Activated CD4-positive, alpha-beta memory T cell treated with anti-CD3 and anti-CD28 coated beads, Interleukin-2, amount 10 ng/mL, durations not matched to agents 7 days and 5 days (primary cell): ENCODE results near the gene ATAD3C. TPM values are rescaled to one million over a fixed set of nuclear protein-coding genes. Genes with fewer than 3 reads are reported as not detected.
A peak's percentile ranks its signal among the peaks of the same experiment; 100 is the strongest.
"Not testable (repeated sequence)": the region's sequence is repeated elsewhere in the genome, so short reads cannot be mapped to it uniquely, and the experiment has no call there.

Experiments
- CTCF ChIA-PET: fragments of 350-600 bp; sonication (Branson Sonifier 250); formaldehyde crosslinking; loops from one replicate; lab custom pipeline; 2021; ENCODE audit warnings: antibody characterized with exemption, inconsistent platforms; lab: Charles Lee
- POLR2A ChIA-PET: fragments of 350-600 bp; sonication (Branson Sonifier 250); formaldehyde crosslinking; loops from one replicate; lab custom pipeline; 2021; ENCODE audit warnings: antibody characterized with exemption; lab: Charles Lee
- DNase-seq: peaks from one replicate; pipeline ENCODE4 v3.0.0-alpha.2; 2020
- H3K27ac Mint-ChIP-seq: one replicate; pipeline ENCODE4 v1.8.0; 2021; ENCODE audit warnings: mild to moderate bottlenecking, mixed read lengths
- H3K27me3 Mint-ChIP-seq: one replicate; pipeline ENCODE4 v1.8.0; 2021; ENCODE audit warnings: mixed read lengths
- H3K36me3 Mint-ChIP-seq: one replicate; pipeline ENCODE4 v1.8.0; 2021; ENCODE audit warnings: low read depth, mixed read lengths
- H3K4me1 Mint-ChIP-seq: one replicate; pipeline ENCODE4 v1.8.0; 2021; ENCODE audit warnings: mixed read lengths
- H3K4me3 Mint-ChIP-seq: one replicate; pipeline ENCODE4 v1.8.0; 2021; ENCODE audit warnings: mild to moderate bottlenecking, mixed read lengths
- H3K9me3 Mint-ChIP-seq: one replicate; pipeline ENCODE4 v1.8.0; 2021; ENCODE audit warnings: mixed read lengths
- total RNA-seq, 2 experiments: library from RNA; stranded (reverse); gene quantifications; one replicate each; pipeline ENCODE4 v1.2.3, GENCODE V29; 2021

Gene ATAD3C
- total RNA-seq, 2 experiments from 2014 or later = 0.98 to 1.4 TPM

- ChIA-PET CTCF (interaction anchor here (1.3 to 2.2 kb wide), 4 partner anchors 9 to 97 kb away, joined by 3 to 11 read pairs (median 6); partner anchors contain the start of gene CCNL2), POLR2A (interaction anchor here (0.8 to 3.8 kb wide), 11 partner anchors 9 to 320 kb away, joined by 3 to 41 read pairs (median 4); partner anchors contain the start of genes ANKRD65, ATAD3A, AURKAIP1 and CCNL2)
- DNase-seq = peak; percentile 34
- H3K9me3 Mint-ChIP-seq = no peaks in the 10 kb centered on the region
- H3K27ac Mint-ChIP-seq = peak overlapping the region; percentile 80
- H3K4me3 Mint-ChIP-seq = peak overlapping the region; percentile 91
- peaks cover 42% of the 10 kb centered on the region for H3K4me1 Mint-ChIP-seq
- peaks cover 35% of the 10 kb centered on the region for H3K36me3 Mint-ChIP-seq
- H3K27me3 Mint-ChIP-seq = no peaks in the 10 kb centered on the region
Observed at GRCh38 chr1:1407636-1408318, 41.7 kb upstream of the ATAD3C start.

- CTCF ChIA-PET, H3K4me3 Mint-ChIP-seq, H3K27ac Mint-ChIP-seq, H3K27me3 Mint-ChIP-seq, DNase-seq, H3K9me3 Mint-ChIP-seq: not testable (repeated sequence)
- peaks cover 32% of the 10 kb centered on the region for H3K4me1 Mint-ChIP-seq
- peaks cover 23% of the 10 kb centered on the region for H3K36me3 Mint-ChIP-seq
- POLR2A ChIA-PET = interaction anchor here (1.4 kb wide), 2 partner anchors 11 kb away, joined by 4 to 5 read pairs; partner anchors contain the start of gene CCNL2
Observed at GRCh38 chr1:1410238-1410637, 39.3 kb upstream of the ATAD3C start.

GRCh38 chr1:1411626-1412025 lies 37.9 kb upstream of the ATAD3C start:
- Mint-ChIP-seq H3K9me3 (no peaks in the 10 kb centered on the region), H3K27me3 (no peaks in the 10 kb centered on the region), H3K36me3 (peaks cover 10% of the 10 kb centered on the region), H3K27ac (no peak overlapping the region), H3K4me3 (no peak overlapping the region), H3K4me1 (peaks cover 18% of the 10 kb centered on the region)
- POLR2A ChIA-PET = interaction anchor here (1.4 kb wide), 1 partner anchor 12 kb away, joined by 5 read pairs; the partner anchor contains the start of gene CCNL2
- DNase-seq = no peak
- CTCF ChIA-PET = no interaction called here

- H3K4me1 Mint-ChIP-seq = peaks cover 15% of the 10 kb centered on the region
- DNase-seq, H3K9me3 Mint-ChIP-seq, H3K36me3 Mint-ChIP-seq, H3K27ac Mint-ChIP-seq, POLR2A ChIA-PET, CTCF ChIA-PET, H3K4me3 Mint-ChIP-seq, H3K27me3 Mint-ChIP-seq: not testable (repeated sequence)
Observed at GRCh38 chr1:1412311-1412902, 37.1 kb upstream of the ATAD3C start.

DNA sequence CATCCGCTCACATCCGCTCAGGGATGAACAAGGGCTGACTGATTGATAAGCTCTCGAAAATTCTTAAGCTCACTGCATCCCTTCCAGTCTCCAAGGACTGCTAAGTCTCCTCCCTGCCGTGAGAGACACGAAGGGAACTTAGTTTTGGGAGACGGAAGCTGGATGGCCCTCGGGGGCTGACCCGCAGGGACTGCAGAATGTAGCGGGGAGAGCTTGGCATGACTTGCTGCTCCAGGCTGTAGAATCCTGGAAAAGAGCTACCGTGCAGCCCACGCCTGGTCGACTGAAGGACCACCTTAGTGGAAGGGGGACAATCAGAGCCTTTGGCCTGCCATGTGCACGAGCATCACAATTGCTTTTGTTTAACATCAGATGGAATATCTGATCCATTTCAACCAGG lies 33.7 kb upstream of the ATAD3C start:
- Mint-ChIP-seq H3K27me3 (peaks cover 2% of the 10 kb centered on the region), H3K9me3 (no peaks in the 10 kb centered on the region), H3K4me3 (no peak overlapping the region), H3K27ac (no peak overlapping the region), H3K36me3 (no peaks in the 10 kb centered on the region), H3K4me1 (peaks cover 17% of the 10 kb centered on the region)
- POLR2A ChIA-PET = interaction anchor here (1.1 to 1.5 kb wide), 2 partner anchors 10 to 17 kb away, joined by 3 read pairs; partner anchors contain the start of gene CCNL2
- no peak for DNase-seq
- CTCF ChIA-PET = interaction anchor here (1.2 kb wide), 1 partner anchor 89 kb away, joined by 4 read pairs; no protein-coding TSS in a partner anchor

DNA sequence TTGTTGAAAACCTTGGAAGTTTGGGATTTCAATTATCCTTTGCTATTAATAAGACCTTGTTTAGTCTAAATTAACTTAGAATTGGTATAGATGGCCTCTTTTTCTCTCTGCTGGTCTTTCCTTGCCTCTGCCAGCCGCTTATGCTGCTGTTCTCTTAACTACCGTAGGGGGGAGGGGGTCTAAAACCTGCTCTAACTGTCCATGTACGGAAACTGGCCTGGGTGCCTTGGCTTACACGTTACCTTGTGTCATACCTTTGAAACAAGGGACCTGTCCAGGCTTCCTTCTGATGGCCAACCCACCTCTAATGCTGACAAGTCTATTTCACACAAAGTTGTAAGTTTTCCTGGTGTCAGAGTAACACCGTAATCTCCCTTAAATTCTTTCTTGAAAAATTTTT lies 32.1 kb upstream of the ATAD3C start:
- POLR2A ChIA-PET, DNase-seq, H3K4me3 Mint-ChIP-seq, H3K36me3 Mint-ChIP-seq, H3K27me3 Mint-ChIP-seq, CTCF ChIA-PET, H3K27ac Mint-ChIP-seq, H3K9me3 Mint-ChIP-seq: not testable (repeated sequence)
- peaks cover 17% of the 10 kb centered on the region for H3K4me1 Mint-ChIP-seq

- H3K36me3 Mint-ChIP-seq, H3K27ac Mint-ChIP-seq, H3K4me3 Mint-ChIP-seq, H3K9me3 Mint-ChIP-seq, CTCF ChIA-PET, POLR2A ChIA-PET, H3K27me3 Mint-ChIP-seq, DNase-seq: not testable (repeated sequence)
- peaks cover 23% of the 10 kb centered on the region for H3K4me1 Mint-ChIP-seq
Observed at GRCh38 chr1:1417825-1418463, 31.5 kb upstream of the ATAD3C start.

- Mint-ChIP-seq H3K27me3 (peaks cover 8% of the 10 kb centered on the region), H3K4me1 (peaks cover 23% of the 10 kb centered on the region), H3K9me3 (no peaks in the 10 kb centered on the region), H3K27ac (no peak overlapping the region), H3K4me3 (no peak overlapping the region), H3K36me3 (no peaks in the 10 kb centered on the region)
- CTCF ChIA-PET = no interaction called here
- DNase-seq = no peak
- POLR2A ChIA-PET = no interaction called here
Observed at GRCh38 chr1:1418464-1419362, 30.8 kb upstream of the ATAD3C start.

DNA sequence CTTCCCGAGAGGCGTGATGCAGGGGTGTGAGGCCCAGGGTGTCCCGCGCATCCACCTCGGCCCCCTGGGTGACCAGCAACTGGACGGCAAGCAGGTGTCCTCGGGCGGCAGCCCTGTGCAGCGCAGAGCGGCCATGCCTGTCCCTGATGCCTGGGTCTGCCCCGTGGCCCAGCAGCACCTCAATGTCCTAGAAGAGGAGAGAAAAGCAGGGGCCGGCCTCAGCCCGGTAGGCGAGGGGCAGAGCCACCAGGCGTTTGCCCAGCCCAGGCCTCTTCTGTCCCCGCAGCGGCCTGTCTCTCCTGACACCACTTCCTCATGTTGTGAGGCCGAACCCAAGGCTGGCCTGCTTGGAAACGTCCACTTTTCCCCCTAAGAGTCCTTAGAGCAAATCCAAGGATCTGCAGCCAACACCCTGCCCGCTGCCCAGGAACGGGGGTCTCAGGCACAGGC lies 30.1 kb upstream of the ATAD3C start:
- Mint-ChIP-seq H3K4me3 (no peak overlapping the region), H3K4me1 (peaks cover 23% of the 10 kb centered on the region), H3K27me3 (peaks cover 8% of the 10 kb centered on the region), H3K9me3 (no peaks in the 10 kb centered on the region), H3K36me3 (no peaks in the 10 kb centered on the region), H3K27ac (no peak overlapping the region)
- DNase-seq = no peak
- POLR2A ChIA-PET = interaction anchor here (0.6 kb wide), 1 partner anchor 10 kb away, joined by 3 read pairs; no protein-coding TSS in a partner anchor
- CTCF ChIA-PET = no interaction called here

DNA sequence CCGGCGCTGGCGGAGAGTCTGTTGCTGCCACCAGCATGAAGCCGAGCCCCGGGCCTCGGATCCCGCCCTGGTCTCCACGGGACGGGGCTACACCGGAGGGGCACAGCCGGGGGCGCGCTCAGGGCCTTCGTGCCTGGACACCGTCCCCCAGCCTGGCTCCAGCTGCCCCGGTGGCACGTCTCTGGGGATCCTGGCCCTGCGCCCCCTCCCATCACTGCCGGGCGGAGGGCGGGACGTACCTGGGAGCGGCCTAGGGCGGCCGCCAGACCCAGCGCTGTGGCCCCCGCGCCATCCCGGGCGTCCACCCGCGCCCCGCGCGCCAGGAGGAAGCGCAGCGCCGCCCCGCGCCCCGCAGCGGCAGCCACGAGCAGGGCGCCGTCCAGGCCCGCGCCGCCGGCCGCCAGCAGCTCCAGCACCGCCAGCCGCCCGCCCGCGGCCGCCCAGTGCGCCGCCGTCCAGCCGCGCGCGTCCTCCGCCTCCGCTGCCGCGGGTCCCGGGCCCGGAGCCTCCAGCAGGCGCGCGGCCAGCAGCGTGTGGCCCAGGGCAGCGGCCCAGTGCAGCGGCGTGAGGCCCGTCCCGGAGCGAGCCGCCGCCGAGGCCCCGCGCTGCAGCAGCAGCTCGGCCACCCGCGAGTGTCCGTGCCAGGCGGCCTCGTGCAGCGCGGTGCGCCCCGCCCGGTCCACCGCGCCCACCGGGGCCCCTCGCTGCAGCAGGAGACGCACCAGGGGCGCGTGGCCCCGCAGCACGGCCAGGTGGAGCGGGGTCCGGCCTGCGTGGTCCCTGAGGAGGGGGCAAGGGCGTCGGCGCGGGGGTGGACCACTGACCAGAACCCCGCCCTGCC lies 29.5 kb upstream of the ATAD3C start:
- H3K36me3 Mint-ChIP-seq = no peaks in the 10 kb centered on the region
- H3K9me3 Mint-ChIP-seq = no peaks in the 10 kb centered on the region
- no peak for DNase-seq
- H3K4me3 Mint-ChIP-seq = no peak overlapping the region
- H3K4me1 Mint-ChIP-seq = peaks cover 23% of the 10 kb centered on the region
- ChIA-PET POLR2A (interaction anchor here (0.6 to 1.2 kb wide), 2 partner anchors 9 to 12 kb away, joined by 3 to 4 read pairs; no protein-coding TSS in a partner anchor), CTCF (no interaction called here)
- no peak overlapping the region for H3K27ac Mint-ChIP-seq
- peaks cover 12% of the 10 kb centered on the region for H3K27me3 Mint-ChIP-seq

DNA sequence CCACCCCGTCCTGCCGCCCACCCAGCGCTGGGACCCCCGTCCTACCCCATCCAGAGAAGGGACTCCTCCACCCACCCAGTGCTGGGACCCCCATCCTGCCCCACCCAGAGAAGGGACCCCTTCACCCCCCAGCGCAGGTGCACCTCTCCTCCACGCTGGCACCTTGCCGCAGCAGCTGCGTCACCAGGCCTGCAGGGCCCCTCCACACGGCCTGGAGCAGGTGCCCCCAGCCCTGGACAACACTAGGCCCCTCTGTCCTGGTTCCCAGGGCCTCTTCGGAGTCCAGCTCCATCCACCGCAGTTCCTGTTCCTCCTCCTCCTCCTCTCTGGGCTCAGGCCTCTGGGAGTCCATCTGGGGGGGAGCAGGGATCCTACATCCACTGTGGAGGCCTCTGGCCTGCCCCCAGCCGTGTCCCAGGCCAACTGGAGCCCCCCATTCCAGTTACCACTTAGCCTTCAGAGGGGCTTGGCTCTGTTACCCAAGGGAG lies 28.8 kb upstream of the ATAD3C start:
- H3K9me3 Mint-ChIP-seq = no peaks in the 10 kb centered on the region
- peaks cover 15% of the 10 kb centered on the region for H3K27me3 Mint-ChIP-seq
- no peaks in the 10 kb centered on the region for H3K36me3 Mint-ChIP-seq
- H3K27ac Mint-ChIP-seq = no peak overlapping the region
- no peak overlapping the region for H3K4me3 Mint-ChIP-seq
- ChIA-PET CTCF (no interaction called here), POLR2A (interaction anchor here (1.2 kb wide), 1 partner anchor 13 kb away, joined by 4 read pairs; no protein-coding TSS in a partner anchor)
- peaks cover 23% of the 10 kb centered on the region for H3K4me1 Mint-ChIP-seq
- DNase-seq = no peak
